ENCODE data around the gene TMEM272.

Gene TMEM272

GRCh38 chr13:51849145-51850101 lies 4.4 kb upstream of the TMEM272 start:
- no peak for DNase-seq (ENCODE audit: low spot score)

- DNase-seq (ENCODE audit: low spot score) = no peak
These were observed 3.7 kb upstream of the TMEM272 start for GRCh38 chr13:51848674-51849073.

- no peak for DNase-seq (ENCODE audit: low spot score)
These were observed 1.8 kb upstream of the TMEM272 start for GRCh38 chr13:51846756-51847155.

- DNase-seq (ENCODE audit: low spot score) = no peak
These were observed 769 bp upstream of the TMEM272 start for GRCh38 chr13:51845574-51846318.

GRCh38 chr13:51843529-51843928 lies 1.4 kb downstream of the TMEM272 start:
- no peak for DNase-seq (ENCODE audit: low spot score)

GRCh38 chr13:51841732-51842131 lies 3.2 kb downstream of the TMEM272 start:
- DNase-seq (ENCODE audit: low spot score) = no peak

- no peak for DNase-seq (ENCODE audit: low spot score)
These were observed 4.1 kb downstream of the TMEM272 start for GRCh38 chr13:51840917-51841316.

- DNase-seq (ENCODE audit: low spot score) = no peak
These were observed 5.1 kb downstream of the TMEM272 start for GRCh38 chr13:51839711-51840540.

- DNase-seq (ENCODE audit: low spot score) = no peak
These were observed 6.6 kb downstream of the TMEM272 start for GRCh38 chr13:51838240-51838846.

- DNase-seq (ENCODE audit: low spot score) = no peak
These were observed 8.0 kb downstream of the TMEM272 start for GRCh38 chr13:51837016-51837415.

GRCh38 chr13:51834581-51835171 lies 10.3 kb downstream of the TMEM272 start:
- no peak for DNase-seq (ENCODE audit: low spot score)

GRCh38 chr13:51833980-51834379 lies 11.0 kb downstream of the TMEM272 start:
- DNase-seq (ENCODE audit: low spot score) = no peak

GRCh38 chr13:51832471-51833152 lies 12.4 kb downstream of the TMEM272 start:
- DNase-seq (ENCODE audit: low spot score) = peak; percentile 73

- no peak for DNase-seq (ENCODE audit: low spot score)
These were observed 13.5 kb downstream of the TMEM272 start for GRCh38 chr13:51831519-51831918.

GRCh38 chr13:51829568-51829899 lies 15.4 kb downstream of the TMEM272 start:
- DNase-seq (ENCODE audit: low spot score) = no peak

GRCh38 chr13:51828730-51829567 lies 16.0 kb downstream of the TMEM272 start:
- no peak for DNase-seq (ENCODE audit: low spot score)

GRCh38 chr13:51827254-51827653 lies 17.7 kb downstream of the TMEM272 start:
- DNase-seq (ENCODE audit: low spot score) = no peak

- no peak for DNase-seq (ENCODE audit: low spot score)
These were observed 18.4 kb downstream of the TMEM272 start for GRCh38 chr13:51826606-51827005.

GRCh38 chr13:51825681-51826254 lies 19.2 kb downstream of the TMEM272 start:
- no peak for DNase-seq (ENCODE audit: low spot score)

- peak; percentile 65 for DNase-seq (ENCODE audit: low spot score)
These were observed 19.8 kb downstream of the TMEM272 start for GRCh38 chr13:51825165-51825592.
